Mucosa of descending colon (tissue), 3 donors: Measurements from ENCODE around the gene ATP1A4. TPM values are rescaled to one million over a fixed set of nuclear protein-coding genes. Genes with fewer than 3 reads are reported as not detected.

Experiments used
- ATAC-seq: fragments of 200-7000 bp; cut with Tn5 transposase; one replicate; pipeline ENCODE4 v1.9.1; 2020; ENCODE audit warnings: mild to moderate bottlenecking, moderate library complexity
- DNase-seq, 3 donors: peaks; one replicate each; pipeline ENCODE4 v3.0.0-alpha.2; 2020
- H3K36me3 ChIP-seq: fragments of 200-600 bp; one replicate; pipeline ENCODE4 v1.8.0; 2021; ENCODE audit warnings: low read depth, mild to moderate bottlenecking
- H3K4me1 ChIP-seq: fragments of 200-600 bp; one replicate; pipeline ENCODE4 v1.8.0; 2021; ENCODE audit warnings: low read depth, mild to moderate bottlenecking
- H3K4me3 ChIP-seq: fragments of 200-600 bp; one replicate; pipeline ENCODE4 v1.8.0; 2021; ENCODE audit warnings: mild to moderate bottlenecking
- H3K9me3 ChIP-seq: fragments of 200-600 bp; one replicate; pipeline ENCODE4 v1.8.0; 2021; ENCODE audit warnings: mild to moderate bottlenecking
- CTCF ChIP-seq: fragments of 200-600 bp; IDR thresholded peaks from one replicate; pipeline ENCODE4 v1.8.0; 2022; ENCODE audit warnings: antibody characterized with exemption, mild to moderate bottlenecking
- intact Hi-C, 2 donors: fragments of 100-400 bp; cut with DNase I in 1 of 2; cut with micrococcal nuclease in 1 of 2; formaldehyde crosslinking; loops; one replicate each; pipeline versions ENCODE4 v1.11.0 to v1.11.1; 2022; cut with DNase I, micrococcal nuclease
- total RNA-seq, 3 donors: library from RNA; stranded (reverse); fragmentation: NEBNext Ultra II Directional in 2 of 3; extraction: Animal tissue kit (Norgen Biotek cat#: 25700) in 2 of 3; gene quantifications; one replicate each; pipeline versions ENCODE4 v1.2.1 to v1.2.4, GENCODE V29; 2021 to 2023
- donor health status: DM: no; HTN: no; CAD: no; lungs with moderate emphysema.
- donor health status: DM: no; HTN: no; CAD: no.
- donor health status: DM: no; HTN: yes; CAD: no.

The ATP1A4 gene
- total RNA-seq, 3 donors from 2014 or later, result 0.16 TPM; not detected in 2

GRCh38 chr1:160149233-160149632 lies 2.2 kb upstream of the ATP1A4 start:
- Histone ChIP-seq H3K4me1 (no peaks in the 10 kb centered on the region), H3K4me3 (no peak overlapping the region), H3K9me3 (no peaks in the 10 kb centered on the region), H3K36me3 (no peaks in the 10 kb centered on the region)
- TF ChIP-seq CTCF, result no peak
- intact Hi-C loops, result no loop called here
- no peak for ATAC-seq
- DNase-seq, result no peak

GRCh38 chr1:160149716-160150115 lies 1.7 kb upstream of the ATP1A4 start:
- H3K4me3 ChIP-seq, result no peak overlapping the region
- intact Hi-C loops, result no loop called here

GRCh38 chr1:160154790-160155189 lies 3.4 kb downstream of the ATP1A4 start:
- DNase-seq (no peak), ATAC-seq (no peak)
- Histone ChIP-seq H3K9me3 (no peaks in the 10 kb centered on the region), H3K4me1 (no peaks in the 10 kb centered on the region), H3K36me3 (no peaks in the 10 kb centered on the region), H3K4me3 (no peak overlapping the region)
- no peak for TF ChIP-seq CTCF
- intact Hi-C loops, result no loop called here

More at GRCh38 chr1:160149716-160150115, 1.7 kb upstream of the ATP1A4 start:
- H3K9me3 ChIP-seq, result no peaks in the 10 kb centered on the region
- no peak for ATAC-seq
- TF ChIP-seq CTCF, result no peak
- no peak for DNase-seq
- no peaks in the 10 kb centered on the region for H3K36me3 ChIP-seq
- no peaks in the 10 kb centered on the region for H3K4me1 ChIP-seq

GRCh38 chr1:160156361-160156760 lies 5.0 kb downstream of the ATP1A4 start:
- no peak for DNase-seq
- Histone ChIP-seq H3K4me3 (no peak overlapping the region), H3K9me3 (no peaks in the 10 kb centered on the region), H3K4me1 (no peaks in the 10 kb centered on the region), H3K36me3 (no peaks in the 10 kb centered on the region)
- ATAC-seq, result no peak
- intact Hi-C loops, result no loop called here
- TF ChIP-seq CTCF, result no peak

GRCh38 chr1:160157174-160157573 lies 5.8 kb downstream of the ATP1A4 start:
- Histone ChIP-seq H3K9me3 (no peaks in the 10 kb centered on the region), H3K4me1 (no peaks in the 10 kb centered on the region), H3K4me3 (no peak overlapping the region), H3K36me3 (no peaks in the 10 kb centered on the region)
- DNase-seq, result no peak
- TF ChIP-seq CTCF, result no peak
- ATAC-seq, result no peak
- intact Hi-C loops, result no loop called here

- no peak for ATAC-seq
- H3K4me1 ChIP-seq, result no peaks in the 10 kb centered on the region
- no peaks in the 10 kb centered on the region for H3K9me3 ChIP-seq
- no peaks in the 10 kb centered on the region for H3K36me3 ChIP-seq
- TF ChIP-seq CTCF, result no peak
- no peak overlapping the region for H3K4me3 ChIP-seq
- no peak for DNase-seq
- intact Hi-C loops, result no loop called here
These were observed 6.6 kb downstream of the ATP1A4 start for GRCh38 chr1:160158031-160158430.
